SKM-1 (cell line): ENCODE results near the gene PTPN3.
"Not testable (repeated sequence)": the region's sequence is repeated elsewhere in the genome, so short reads cannot be mapped to it uniquely, and the experiment has no call there.

Experiments
- DNase-seq: peaks from one replicate; lab custom pipeline; 2025; ENCODE audit not compliant: unreplicated experiment; lab: John Stamatoyannopoulos, UW

Gene PTPN3

GRCh38 chr9:109403116-109403515, 95.0 kb downstream of the PTPN3 start:
- no peak for DNase-seq

DNA sequence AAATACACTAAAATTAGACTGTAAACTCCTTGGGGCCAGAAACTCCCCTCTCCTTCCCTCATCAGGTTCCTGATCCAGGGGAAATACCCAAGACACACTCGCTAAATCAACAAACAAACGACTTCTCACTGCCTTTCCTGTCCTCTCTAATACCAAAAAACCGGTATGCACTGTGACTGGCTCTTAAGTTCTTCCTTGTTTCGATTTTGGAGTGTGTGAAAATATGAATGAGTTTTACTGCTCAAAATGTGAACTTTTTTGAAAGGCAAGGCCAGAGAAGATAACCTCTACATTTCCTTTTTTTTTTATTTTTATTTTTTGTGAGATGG, 96.2 kb downstream of the PTPN3 start:
- no peak for DNase-seq

- DNase-seq = no peak
Measured at GRCh38 chr9:109401169-109401989, 96.7 kb downstream of the PTPN3 start.

- no peak for DNase-seq
Measured at GRCh38 chr9:109399258-109399767, 98.8 kb downstream of the PTPN3 start.

GRCh38 chr9:109391176-109391575, 106.9 kb downstream of the PTPN3 start:
- no peak for DNase-seq

DNA sequence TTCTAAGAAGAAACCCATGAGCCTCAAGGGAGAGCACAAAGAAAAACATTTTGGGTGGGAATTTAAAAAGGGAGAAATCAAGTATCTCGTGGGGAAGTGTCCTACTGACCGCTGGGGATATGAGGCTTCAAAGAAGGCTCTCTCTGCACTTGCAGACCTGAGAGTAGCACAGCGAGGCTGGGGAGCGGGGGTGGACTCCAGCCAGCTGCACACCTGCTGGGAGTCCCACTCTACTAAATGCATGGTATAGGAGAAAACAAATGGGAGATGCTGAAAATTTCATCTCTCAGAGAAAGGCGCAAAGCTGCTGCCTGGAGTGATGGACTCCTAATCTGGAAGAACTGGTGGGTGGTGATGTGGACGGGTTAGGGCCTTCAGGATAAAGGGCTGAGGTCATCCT, 110.3 kb downstream of the PTPN3 start:
- DNase-seq = no peak

DNA sequence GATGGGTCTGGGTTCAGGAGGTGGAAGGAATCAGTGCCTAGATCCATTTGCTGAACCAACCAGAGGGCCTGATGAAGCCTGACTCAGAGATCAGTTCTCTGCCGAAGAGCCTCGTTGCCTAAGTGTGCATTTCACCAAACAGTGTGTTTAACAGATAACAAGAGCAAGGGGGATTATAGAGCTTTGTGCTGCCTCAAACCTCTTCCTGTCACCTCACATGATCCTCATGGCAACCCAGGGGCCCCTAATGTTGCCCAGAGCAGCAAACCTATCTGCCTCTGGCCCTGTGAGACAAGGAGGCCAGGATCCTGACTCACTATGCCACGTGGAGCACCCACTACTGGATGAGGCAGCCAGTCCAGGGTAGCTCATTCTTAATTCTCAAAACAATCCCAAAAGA, 110.9 kb downstream of the PTPN3 start:
- DNase-seq = no peak

DNA sequence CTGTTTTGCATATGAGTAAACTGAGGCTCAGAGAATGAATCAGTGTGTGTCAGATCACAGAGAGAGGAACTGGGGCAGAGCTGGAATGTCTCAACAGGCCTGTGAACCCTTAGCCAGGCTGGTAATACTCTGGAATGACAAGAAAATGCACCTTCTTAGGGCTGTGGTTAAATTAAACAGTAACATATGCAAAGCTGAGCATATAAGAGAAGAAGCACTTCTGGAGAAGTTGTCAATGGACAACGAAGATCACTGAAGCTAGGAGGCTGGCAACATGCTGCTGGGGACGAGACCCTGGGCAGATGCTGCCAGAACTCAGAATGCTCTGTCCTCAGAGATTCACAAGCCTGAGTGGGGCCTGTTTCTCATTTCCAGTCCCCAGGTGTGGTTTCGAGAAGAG, 112.6 kb downstream of the PTPN3 start:
- no peak for DNase-seq

- DNase-seq = no peak
Measured at GRCh38 chr9:109383947-109384346, 114.2 kb downstream of the PTPN3 start.

DNA sequence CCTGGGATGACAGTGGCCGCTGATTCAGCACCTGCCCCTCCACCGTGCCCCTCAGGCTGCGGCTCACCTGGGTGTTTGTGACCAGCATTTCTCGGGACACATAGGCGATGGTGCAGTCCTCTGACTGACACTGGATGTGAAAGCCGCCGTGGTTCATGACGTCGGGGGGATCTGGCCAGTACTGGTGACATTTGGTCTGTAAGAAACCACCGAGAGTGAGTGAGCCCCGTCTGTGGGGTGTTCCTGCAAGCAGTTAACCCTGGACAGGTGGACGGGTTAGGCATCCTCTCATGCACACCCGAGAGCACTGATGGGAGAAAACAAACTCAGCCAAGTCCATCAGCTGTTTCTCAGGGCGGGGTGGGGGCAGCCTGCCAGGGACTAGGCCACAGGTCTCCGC, 114.8 kb downstream of the PTPN3 start:
- DNase-seq = no peak

GRCh38 chr9:109382585-109382984, 115.5 kb downstream of the PTPN3 start:
- no peak for DNase-seq

DNA sequence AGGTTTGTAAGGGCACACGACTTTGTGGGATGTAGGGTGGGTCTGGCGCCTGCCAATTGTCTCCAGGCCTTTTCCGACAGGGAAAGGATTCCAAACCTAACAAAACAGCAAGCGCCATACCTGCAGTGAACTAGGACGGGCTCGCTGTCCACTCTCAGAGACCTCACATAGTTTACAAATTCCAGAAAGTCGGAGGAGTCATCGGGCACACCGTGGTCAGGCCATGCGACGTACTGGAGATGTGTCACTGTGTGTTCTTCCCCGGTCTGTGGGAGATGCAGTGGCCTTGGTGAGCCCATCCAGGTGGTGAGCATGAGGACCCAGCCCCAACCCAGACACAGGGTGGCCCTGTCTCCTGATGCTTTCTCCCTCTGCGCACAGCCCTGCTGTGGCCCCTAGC, 115.9 kb downstream of the PTPN3 start:
- DNase-seq = no peak

- no peak for DNase-seq
Measured at GRCh38 chr9:109381011-109381729, 116.9 kb downstream of the PTPN3 start.

DNA sequence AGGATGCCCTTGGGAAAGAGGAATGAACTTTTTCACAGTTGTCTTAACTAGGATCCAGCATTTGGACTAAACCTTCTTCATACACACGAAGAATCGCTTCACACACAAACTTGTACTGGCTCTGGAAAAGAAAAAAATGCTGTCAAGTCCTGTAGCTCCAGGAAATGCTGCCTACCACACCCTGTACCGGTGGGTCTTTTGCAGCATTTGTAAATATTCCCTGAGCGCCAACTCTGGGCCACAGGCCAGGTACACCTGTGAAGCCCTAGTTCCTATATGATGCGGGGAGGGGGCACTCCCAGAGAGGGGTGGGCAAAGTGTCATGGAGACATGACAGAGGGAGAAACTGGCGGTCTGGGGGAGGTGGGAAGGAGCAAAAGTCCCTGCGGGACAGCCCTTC, 118.6 kb downstream of the PTPN3 start:
- DNase-seq = no peak

DNA sequence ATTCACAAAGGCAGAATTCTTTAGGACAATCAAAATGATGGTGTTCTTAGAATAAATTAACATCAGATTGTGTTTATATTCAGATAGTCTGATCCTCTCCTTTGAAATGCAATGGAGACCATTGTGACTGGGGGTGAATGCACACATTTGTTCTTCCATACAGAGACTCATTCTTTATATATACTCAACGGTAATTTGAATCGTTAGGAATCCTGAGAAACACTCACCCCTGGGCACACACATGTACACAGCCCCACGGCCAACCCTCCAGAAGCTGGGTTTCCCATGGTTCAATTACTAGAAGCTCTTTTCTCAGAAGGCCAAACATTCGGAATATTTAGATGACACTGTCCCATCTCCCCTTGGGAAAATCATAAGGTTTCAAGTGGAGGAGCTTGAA, 119.8 kb downstream of the PTPN3 start:
- no peak for DNase-seq

DNA sequence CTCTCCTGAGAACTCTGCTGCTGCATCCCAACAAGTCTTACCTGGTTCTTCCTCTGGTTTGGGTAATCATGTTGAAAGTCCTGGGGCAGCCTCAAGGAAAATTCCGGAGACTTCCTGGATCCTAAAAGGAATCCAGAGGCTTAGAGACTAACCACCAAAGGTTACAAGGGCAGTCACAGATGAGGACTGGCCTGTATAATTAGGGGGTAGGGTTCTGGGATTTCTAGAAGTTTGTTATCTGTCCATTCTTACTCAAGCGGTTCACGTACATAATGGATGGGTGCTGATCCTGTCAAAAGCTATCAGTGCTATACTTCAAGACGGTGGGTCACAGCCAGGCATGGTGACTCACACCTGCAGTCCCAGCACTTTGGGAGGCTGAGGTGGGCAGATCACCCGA, 125.9 kb downstream of the PTPN3 start:
- no peak for DNase-seq

DNA sequence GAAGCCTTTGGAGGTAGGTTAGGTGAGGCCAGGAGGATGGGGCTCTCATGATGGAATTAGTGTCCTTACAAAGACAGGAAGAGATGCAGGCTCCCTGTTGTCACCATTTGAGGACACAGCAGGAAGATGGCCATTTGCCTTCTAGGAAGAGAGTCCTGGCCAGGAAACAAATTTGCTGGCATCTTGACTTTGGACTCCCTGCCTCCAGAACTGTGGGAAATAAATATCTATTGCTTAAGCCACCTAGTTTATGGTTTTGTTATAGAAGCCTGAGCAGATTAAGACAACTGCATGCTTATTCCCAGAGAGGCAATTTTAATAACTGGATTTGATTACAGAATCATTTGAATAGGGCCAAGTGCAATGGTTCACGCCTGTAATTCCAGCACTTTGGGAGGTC, 126.7 kb downstream of the PTPN3 start:
- no peak for DNase-seq

- no peak for DNase-seq
Measured at GRCh38 chr9:109369285-109369684, 128.8 kb downstream of the PTPN3 start.

DNA sequence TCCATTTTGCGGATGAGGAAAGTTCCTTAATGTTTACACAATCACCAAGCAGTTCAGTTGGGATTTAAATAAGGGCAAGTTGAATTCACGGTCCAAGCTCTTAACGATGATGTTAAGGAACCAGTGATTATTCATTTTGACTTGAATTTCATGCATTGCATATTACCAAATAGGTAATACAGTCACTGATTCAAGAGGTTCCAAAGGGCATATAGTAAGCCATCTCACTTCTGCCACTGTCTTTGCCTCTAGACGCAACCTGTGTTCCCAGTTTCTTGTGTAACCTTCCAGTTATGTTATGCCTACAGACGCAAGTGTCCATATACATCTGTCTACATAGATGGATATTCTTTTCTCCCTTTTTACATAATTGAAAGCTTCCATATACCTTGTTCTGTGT, 137.3 kb downstream of the PTPN3 start:
- DNase-seq = no peak

GRCh38 chr9:109358968-109359603, 139.0 kb downstream of the PTPN3 start:
- DNase-seq = not testable (repeated sequence)

DNA sequence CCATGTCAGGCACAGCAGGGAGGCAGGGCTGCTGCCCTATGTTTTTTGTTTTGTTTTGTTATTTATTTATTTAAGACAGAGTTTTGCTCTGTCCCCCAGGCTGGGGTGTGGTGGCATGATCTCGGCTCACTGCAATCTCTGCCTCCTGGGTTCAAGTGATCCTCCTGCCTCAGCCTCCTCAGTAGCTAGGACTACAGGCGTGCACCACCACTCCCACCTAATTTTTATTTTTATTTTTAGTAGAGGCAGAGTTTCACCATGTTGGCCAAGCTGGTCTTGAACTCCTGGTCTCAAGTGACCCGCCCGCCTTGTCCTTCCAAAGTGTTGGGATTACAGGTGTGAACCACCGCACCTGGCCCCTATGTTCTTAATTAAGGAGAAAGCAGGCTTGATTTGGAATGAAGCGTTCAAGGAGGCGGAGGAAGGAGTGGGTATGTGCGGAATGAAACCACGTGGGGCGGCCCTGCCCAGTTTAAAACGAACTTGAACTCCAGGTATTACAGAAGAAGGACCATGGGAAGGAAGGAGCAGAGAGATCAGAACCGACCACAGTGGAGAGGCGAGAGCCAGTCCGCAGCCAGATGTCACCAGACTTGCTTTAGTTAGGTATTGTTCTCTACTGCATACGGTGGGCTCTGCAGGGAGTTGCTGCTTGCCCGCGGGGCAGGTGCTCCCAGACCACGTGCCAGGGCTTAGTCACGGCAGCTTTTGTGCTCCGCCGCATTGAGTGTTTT, 142.4 kb downstream of the PTPN3 start:
- no peak for DNase-seq
